Ishikawa (cell line): ENCODE measurements around the gene CHGA.

Experiments used
- CEBPB ChIP-seq: IDR thresholded peaks from 2 replicates; pipeline ENCODE4 v1.6.1; 2012
- CREB1 ChIP-seq: IDR thresholded peaks from 2 replicates; pipeline ENCODE4 v1.6.1; 2012; ENCODE audit warnings: low read depth
- EGR1 ChIP-seq: IDR thresholded peaks from 2 replicates; pipeline ENCODE4 v1.6.1; 2012
- EP300 ChIP-seq: IDR thresholded peaks from 2 replicates; pipeline ENCODE4 v1.6.1; 2012; ENCODE audit warnings: borderline replicate concordance
- MAX ChIP-seq: IDR thresholded peaks from 2 replicates; pipeline ENCODE4 v1.6.1; 2012
- NFIC ChIP-seq: IDR thresholded peaks from 2 replicates; pipeline ENCODE4 v1.6.1; 2012
- RAD21 ChIP-seq: IDR thresholded peaks from 2 replicates; pipeline ENCODE4 v1.6.1; 2012; ENCODE audit warnings: low read depth
- REST ChIP-seq: IDR thresholded peaks from 2 replicates; pipeline ENCODE4 v1.6.1; 2012; ENCODE audit warnings: low read depth, mild to moderate bottlenecking
- TAF1 ChIP-seq: IDR thresholded peaks from 2 replicates; pipeline ENCODE4 v1.6.1; 2012; ENCODE audit warnings: low read depth, mild to moderate bottlenecking
- TCF12 ChIP-seq: IDR thresholded peaks from 2 replicates; pipeline ENCODE4 v1.6.1; 2012; ENCODE audit warnings: low read depth
- TEAD4 ChIP-seq: IDR thresholded peaks from 2 replicates; pipeline ENCODE4 v1.6.1; 2012
- USF1 ChIP-seq: IDR thresholded peaks from 2 replicates; pipeline ENCODE4 v1.6.1; 2012
- YY1 ChIP-seq: IDR thresholded peaks from 2 replicates; pipeline ENCODE4 v1.6.1; 2012; ENCODE audit warnings: low read depth
- ZBTB7A ChIP-seq: IDR thresholded peaks from 2 replicates; pipeline ENCODE4 v1.6.1; 2012; ENCODE audit warnings: low read depth

Gene CHGA

GRCh38 chr14:92960706-92961566, 38.0 kb downstream of the CHGA start:
- TF ChIP-seq TEAD4 (no peak), REST (no peak), CREB1 (no peak), MAX (no peak), TAF1 (no peak), RAD21 (no peak), NFIC (no peak), ZBTB7A (no peak), YY1 (no peak)

GRCh38 chr14:92961567-92961855, 38.6 kb downstream of the CHGA start:
- TF ChIP-seq MAX (no peak), YY1 (no peak), ZBTB7A (no peak), CREB1 (no peak), REST (no peak), USF1 (no peak), TAF1 (no peak), CEBPB (no peak), TCF12 (no peak)

- TF ChIP-seq RAD21: no peak
- no peak for TF ChIP-seq TAF1
- TF ChIP-seq EGR1: no peak
- no peak for TF ChIP-seq TEAD4
- TF ChIP-seq MAX: no peak
- TF ChIP-seq USF1: no peak
- no peak for TF ChIP-seq CEBPB
- no peak for TF ChIP-seq YY1
- no peak for TF ChIP-seq REST
- no peak for TF ChIP-seq ZBTB7A
- TF ChIP-seq EP300: no peak
- TF ChIP-seq CREB1: no peak
- TF ChIP-seq NFIC: no peak
- no peak for TF ChIP-seq TCF12
Measured at GRCh38 chr14:92962031-92962830, 39.3 kb downstream of the CHGA start.

- no peak for TF ChIP-seq CEBPB
Measured at GRCh38 chr14:92962831-92963095, 39.8 kb downstream of the CHGA start.
